Measurements from ENCODE around the gene GLRA2.
"Not testable (repeated sequence)": the region's sequence is repeated elsewhere in the genome, so short reads cannot be mapped to it uniquely, and the experiment has no call there.

GLRA2 gene

DNA sequence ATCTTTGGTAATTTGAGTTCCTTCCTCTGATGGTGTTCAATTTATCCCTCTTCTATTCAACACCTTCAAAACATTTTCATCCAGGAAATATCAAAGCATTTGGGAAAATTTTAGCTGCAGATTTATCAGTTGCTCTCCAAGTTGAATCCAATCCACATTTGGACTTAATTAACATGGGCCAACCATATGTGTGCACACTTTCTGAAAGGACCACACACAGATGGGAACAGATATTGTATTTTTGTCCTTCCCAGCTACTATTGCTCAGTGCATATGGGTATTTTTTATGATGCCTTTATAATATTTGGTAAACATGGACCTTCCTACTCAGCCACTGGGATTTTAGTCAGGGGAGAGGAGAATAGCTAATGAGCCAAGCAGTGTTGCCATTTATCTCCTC, 65.2 kb downstream of the GLRA2 start:
- no peak for DNase-seq

DNA sequence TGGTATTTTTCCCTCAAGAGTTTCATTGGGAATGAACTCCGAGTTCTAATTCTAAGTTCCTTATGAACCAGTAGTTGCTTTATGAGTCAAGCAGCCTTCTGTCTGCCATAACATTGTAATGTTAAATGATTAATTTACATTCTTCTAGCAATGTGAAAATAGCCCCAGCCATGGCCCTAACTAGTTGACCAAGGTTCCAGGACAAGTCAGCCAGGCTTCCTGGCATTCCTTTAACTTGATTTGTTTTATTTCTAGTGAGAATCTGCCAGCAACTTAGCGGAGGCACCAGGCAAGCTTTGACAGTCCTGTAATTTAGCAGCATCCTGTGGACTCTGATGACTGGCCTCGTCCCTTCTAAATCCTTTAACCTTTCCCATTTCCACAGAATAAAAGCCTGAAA, 69.0 kb downstream of the GLRA2 start:
- DNase-seq, result no peak

DNA sequence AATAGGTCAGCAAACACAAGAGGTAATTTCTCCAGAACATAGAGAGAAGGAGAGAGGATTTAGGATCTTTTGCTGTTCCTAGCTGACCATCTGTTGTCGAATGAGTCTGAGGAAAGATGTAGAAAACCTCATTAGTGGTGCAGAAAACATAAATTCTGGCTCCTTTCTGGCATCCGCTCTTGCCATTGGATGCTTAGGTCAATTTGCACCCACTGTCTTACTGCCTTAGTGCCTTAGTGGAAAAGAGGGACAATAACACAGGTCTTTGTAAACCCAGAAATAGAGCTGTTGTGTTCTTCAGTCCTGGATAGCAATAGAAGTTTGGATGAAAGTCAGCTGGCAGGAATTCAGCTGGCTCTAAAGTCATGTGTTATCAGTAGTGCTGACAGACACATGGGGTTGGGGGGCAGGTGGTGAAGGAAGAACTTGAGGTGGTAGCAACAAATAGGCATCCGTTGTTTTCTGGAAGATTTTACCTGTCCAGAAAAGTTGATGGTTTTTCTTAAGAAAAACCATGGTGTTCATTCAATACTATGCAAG, 78.2 kb downstream of the GLRA2 start:
- DNase-seq, result no peak

DNA sequence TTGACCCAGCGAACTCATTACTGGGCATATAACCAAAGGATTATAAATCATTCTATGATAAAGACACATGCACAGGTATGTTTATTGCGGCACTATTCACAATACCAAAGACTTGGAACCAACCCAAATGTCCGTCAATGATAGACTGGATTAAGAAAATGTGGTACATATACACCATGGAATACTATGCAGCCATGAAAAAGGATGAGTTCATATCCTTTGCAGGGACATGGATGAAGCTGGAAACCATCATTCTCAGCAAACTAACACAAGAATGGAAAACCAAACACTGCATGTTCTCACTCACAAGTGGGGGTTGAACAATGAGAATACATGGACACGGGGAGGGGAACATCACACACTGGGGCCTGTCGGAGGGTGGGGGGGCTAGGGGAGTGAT, 83.1 kb downstream of the GLRA2 start:
- not testable (repeated sequence) for DNase-seq

DNA sequence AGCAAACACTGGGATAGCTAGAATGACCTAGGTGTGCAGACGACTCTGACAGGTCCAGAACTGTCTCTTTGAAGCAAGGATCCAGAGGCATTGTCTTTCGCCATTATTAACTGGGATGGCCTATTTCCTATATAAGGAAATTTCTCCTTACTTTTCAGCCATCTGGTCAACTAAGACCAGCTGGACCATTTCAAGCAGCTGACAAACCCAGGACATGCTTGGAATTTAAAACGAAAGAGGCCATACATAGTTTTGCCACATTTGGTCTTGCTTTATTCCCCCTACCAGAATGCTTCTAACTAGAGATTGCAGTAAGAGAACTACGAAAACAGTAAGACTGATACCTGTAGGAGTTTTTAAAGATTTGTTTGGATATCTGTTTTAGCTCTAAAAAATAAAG, 87.0 kb downstream of the GLRA2 start:
- DNase-seq, result no peak

DNA sequence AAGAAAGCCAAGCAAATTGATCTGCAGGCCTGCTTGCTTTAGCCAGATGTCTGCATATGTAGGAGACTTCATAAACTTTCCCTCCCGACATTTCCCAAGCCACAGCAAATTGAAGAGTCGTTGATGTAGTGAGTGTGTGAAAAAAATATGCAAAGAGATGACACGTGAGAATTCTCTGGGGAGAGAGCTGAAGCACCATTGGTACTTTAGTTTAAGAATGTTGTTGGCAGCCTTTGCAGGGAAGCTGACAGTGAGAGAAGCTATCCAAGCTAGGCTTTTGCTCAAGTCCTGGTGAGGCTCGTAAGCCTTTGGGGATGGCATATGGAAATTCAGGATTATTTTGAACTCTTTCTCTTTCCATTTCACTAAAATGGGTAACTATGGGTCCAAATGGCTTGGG, 87.5 kb downstream of the GLRA2 start:
- DNase-seq, result no peak

DNA sequence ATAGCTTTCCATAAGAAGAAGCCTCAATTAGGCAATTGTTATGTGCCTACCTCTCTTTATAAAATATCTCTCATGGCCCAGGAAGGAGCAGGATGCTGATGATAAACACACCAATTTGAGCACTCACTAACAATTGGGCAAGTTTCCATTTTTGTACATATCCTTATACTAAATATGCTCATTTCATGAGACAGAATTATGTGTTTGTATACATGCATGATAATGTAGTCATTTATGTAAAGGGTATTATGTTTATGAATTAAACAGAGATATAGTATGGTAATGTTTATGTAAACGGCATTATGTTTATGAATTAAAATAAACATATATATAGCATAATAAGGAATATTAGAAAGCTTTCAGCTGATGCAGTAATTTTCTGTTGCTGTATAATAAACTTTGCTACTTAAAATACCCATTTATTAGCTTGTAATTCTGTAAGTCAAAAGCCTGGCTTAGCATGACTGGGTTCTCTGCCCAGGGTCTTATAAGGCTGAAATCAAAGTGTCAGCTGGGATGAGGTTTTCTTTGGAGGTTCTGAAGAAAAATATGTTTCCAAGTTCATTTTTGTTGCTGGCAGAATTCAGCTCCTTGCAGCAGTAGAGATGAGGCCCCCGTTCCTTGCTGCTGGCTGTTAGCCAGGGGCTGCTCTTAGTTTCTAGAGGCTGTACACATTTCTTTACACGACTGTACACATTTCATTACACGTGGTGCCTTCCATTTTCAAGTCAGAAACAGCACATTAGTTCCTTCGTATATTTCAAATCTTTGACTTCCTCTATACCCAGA, 89.0 kb downstream of the GLRA2 start:
- DNase-seq, result no peak

DNA sequence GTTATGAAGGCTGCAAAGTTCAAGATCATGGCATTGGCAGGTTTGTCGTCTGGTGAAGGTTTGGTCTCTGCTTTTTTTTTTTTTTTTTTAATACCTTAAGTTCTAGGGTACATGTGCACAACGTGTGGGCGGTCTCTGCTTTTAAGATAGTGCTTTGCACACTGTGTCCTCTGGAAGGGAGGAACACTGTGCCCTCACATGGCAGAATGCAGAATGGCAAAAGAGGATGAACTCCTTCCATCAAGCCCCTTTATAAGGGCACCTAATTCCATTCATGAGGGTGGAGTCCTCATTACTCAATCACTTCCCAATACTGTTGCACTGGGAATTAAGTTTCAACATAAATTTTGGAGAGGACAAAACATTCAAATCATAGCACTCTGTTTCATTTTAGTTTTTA, 101.4 kb downstream of the GLRA2 start:
- no peak for DNase-seq

DNA sequence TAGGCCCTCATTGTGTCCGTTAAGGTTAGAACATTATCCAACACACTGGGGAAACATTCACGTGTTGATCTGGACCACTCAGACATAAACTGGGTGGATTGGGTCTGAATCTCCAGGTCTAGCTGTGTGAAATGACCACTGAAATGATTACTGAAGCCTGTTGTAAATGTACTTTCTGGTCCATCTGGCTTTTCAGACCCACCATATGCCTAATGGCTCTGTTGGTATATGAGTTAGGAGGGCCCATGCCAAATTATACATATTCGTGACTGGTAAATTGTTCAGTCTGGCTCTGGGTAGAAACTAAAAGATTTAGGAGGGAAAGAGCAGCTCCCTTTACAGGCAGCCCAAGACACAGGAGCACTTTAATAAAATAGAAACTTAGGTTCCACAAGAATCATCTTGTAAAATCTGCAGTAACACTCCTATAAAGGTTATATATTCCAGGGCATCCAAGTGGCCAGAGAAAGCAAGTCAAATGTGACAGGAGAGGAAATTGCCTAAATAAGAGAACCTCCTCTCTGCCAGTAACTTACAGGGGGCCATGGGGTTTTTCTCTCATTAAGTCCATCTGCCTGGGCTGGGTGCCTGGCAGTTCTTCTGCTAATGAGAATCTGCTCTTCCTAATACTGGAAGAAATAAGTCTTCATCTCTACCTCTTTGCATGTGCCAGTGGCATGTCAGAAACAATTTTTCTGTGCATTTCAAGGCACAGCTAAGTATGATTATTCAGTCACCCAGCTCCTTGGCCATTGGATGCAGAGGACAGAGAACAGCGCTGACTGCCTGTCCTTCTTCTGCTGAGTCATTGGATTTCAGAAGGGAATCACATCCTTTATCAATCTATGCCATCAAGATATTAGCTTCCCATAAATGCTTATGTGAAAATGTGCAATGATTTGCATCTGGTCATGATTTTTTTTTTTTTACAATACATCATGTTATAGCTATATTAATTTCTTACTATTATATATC, 112.6 kb downstream of the GLRA2 start:
- DNase-seq, result no peak

DNA sequence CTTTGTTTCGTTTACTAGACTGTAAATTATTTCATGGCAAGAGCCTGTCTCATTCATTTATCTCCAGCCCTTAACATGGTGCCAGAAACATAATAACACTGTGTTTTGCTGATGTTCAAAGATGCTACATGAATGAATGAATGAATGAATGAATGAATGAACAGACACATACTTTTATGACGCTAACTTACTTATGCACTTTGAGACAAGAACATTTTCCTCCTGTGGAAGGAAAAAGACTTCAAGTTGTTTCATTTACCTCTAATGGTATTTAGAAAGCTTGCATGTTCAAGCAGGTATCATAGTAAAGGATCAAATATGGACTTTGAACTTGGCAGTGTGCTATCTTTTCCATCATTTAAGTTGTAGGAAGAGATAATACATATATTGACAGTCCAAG, 131.6 kb downstream of the GLRA2 start:
- no peak for DNase-seq

DNA sequence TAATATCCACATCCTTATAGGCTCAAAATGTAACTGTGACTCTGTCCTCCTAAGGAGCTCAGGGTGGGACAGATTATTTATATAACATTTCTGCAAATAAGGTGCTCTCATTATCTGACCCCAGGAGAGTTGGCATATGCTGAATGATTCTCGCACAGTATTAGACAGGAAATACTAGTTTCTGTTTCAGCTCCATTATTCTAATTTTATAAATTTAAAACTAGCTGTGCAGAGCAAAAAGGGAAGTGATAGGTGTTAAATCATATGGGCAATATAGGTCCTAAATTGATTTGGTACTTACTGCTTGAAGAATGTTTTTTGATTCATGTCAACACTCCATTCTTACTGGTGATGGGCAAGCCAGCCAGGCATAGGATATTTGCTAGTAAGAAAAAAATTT, 141.5 kb downstream of the GLRA2 start:
- DNase-seq, result no peak

DNA sequence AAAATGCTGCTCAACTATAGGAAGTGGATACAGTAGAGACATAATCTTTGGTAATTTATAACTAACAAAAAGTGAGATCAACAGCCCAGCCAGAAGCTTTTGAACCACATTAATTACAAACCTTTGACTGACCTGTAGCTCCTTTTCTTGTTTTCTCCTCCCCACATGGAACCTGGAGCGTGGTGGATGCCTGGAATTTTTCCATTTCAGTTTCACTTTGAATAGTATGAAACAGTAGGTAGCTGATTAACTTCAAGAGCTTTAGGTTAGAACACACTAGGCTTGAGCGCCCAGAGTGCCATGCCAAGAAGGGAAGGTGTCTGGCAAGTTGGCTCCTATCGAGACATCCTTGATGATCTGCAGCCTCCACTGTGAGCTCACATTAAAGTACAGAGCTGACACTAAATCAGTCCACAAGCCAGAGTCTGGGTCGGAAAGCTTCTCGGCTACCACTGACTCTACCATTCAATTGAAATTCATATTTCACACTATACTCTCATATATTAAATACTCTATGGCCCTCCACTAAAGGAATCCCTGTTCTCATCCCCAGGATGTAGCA, 143.4 kb downstream of the GLRA2 start:
- DNase-seq, result no peak

DNA sequence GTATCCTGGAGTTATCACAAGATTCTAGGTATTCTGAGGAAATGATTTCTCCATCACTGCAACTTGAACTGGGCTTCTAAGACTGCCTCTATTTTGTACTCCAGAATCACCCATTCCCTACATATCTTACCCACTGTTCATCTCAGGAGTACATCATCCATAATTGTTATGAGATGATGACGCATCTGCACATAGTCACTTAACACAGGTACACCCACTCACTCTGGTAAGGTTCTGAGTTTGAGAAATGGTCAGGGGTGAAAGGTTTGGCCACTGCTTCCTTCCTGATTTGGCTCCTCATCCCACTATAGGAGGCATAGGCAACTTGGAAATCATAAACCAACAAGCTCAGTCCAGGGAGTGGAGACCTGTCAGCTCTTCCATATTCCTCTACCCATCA, 143.9 kb downstream of the GLRA2 start:
- no peak for DNase-seq

DNA sequence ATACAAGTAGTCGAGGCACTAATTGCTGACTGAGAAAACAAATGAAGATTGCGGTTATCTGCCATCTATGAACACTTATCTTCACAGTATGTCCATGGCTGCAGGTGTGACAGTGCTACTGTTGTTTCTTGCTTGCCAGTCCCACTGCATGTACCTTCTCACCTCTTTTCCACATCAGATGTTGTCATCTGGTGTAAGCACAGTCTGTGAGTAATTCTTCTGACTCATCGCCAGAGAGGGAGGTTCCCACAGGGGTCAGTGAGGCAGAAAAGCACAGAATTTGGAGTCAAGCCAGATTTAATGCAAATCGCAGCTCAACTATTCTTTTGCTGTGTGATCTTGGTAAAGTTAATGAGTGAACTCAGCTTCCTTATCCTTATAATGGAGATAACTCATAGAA, 144.4 kb downstream of the GLRA2 start:
- no peak for DNase-seq

DNA sequence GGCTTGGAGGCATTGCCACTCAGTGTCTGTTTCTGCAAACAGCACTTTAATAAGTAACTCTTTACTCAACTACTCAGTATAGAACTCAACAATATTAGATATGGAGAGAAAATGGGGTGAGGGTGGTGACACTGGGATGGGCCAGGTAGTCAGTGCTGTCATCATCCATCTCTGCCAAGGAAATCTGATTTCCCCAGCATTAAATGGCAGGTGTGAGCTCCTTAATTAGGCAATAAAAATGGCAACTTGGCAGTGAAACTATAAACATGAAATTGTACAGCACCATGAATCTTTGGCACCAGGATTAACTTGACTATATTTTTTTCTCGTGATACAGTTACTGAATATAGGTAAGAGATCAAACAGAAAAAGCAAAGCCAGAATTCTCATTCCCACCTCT, 146.2 kb downstream of the GLRA2 start:
- no peak for DNase-seq

DNA sequence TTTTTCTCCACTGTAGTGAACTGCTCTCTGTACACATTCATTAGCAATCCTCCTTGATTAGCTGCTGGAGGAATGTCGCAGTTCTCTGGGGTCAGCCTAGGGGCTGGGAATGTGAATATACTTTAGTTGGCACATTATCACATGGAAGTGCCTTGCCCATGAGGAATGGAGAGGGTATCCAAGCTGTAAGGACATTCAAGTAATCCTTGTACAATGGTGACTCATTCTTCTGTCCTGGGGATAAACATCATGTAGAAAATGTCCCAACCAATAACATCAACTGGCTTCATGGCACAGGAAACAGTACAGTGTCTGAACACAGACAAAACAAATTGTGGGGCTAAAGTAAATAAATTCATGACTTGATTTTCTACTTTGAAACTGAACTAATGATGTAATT, 147.1 kb downstream of the GLRA2 start:
- no peak for DNase-seq

DNA sequence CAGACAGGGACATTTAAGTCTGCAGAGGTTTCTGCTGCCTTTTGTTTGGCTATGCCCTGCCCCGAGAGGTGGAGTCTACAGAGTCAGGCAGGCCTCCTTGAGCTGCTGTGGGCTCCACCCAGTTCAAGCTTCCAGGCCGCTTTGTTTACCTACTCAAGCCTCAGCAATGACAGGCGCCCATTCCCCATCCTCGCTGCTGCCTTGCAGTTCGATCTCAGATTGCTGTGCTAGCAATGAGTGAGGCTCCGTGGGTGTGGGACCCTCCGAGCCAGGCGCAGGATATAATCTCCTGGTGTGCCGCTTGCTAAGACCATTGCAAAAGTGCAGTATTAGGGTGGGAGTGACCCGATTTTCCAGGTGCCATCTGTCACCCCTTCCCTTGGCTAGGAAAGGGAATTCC, 159.0 kb downstream of the GLRA2 start:
- not testable (repeated sequence) for DNase-seq

DNA sequence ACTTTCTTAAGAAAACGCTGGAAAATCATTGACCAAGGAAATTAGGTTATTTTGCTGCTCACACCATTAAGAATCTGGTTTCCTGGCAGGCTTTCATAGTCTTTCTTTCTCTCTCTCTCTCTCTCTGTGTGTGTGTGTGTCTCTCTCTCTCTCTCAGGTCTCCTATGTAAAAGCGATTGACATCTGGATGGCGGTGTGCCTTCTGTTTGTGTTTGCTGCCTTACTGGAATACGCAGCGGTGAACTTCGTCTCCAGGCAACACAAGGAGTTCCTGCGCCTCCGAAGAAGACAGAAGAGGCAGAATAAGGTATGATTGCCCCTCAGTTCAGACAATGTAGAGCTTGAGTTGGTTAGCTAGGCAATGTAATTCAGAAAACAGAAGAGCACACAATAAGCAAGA, 161.2 kb downstream of the GLRA2 start:
- no peak for DNase-seq

DNA sequence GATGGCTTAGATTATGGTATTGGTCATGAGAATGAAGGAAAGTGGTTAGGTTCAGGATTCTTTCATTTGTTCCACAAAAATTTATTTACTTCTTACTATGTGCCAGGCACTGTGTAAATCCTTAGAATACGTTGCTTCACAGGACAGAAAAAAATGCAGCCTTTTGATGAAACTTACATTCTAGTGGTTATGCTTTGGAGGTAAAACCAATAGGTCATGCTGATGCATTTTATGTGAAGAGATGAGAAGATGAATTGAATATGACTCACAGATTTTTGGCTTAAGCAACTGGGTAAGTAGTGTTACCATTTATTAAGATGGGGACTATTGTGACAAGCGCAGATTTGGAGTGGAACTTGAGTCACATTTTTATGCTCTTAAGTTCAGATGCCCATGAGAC, 165.3 kb downstream of the GLRA2 start:
- DNase-seq, result no peak

DNA sequence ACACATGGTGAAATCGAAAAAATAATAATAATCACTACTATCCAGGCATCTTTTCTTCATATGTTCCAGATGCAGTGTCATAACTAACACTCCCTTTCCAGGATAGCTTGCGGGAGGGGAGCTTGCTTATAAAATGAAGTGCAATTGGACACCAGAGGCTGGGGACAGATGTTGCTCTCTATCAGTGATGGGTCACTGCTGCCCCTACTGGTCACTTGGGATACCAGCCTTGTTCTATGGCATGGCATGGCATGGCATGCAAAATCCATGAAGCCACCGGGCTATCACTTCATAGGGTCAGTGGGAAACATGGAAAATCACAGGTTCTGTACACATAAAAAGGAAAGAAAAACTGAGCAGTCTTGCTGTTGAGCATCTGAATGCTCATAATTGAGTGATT, 168.1 kb downstream of the GLRA2 start:
- no peak for DNase-seq

DNA sequence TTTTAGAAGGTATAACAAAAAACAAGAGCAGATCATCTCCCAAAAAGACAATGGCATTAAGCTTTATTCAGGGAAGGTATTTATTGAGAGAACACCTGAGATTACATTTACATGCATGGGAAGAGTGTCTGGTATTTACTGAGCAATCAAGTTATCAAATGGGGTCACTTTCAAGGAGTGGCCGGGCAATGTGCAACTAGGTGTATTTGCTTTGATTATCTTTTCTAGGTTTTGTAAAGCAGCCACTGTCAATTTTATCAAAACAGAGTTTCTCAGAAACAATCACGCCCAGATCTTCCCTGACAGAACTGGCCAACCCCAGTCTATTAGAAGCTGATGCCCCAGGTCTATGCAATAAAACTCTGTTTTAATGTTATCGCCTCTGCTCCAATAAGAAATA, 169.5 kb downstream of the GLRA2 start:
- no peak for DNase-seq

DNA sequence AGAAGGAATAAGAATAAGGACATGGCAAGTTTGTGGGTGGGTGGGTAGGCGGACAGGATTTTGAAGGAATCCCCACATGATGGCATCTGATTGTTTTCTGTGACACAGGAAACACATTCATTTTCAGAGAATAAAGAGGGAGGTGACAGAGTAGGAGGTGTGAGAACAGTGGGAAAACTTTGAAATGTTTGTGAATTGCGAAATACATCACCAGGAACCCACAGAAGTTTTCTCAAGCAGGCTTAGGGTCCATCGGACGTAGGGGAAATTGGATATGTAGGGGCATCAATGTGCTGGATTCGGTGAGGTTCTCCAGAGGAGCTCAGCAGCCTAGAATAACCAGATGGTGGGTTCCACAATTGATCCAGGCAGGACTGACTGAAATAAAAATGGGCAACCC, 171.6 kb downstream of the GLRA2 start:
- DNase-seq, result no peak

DNA sequence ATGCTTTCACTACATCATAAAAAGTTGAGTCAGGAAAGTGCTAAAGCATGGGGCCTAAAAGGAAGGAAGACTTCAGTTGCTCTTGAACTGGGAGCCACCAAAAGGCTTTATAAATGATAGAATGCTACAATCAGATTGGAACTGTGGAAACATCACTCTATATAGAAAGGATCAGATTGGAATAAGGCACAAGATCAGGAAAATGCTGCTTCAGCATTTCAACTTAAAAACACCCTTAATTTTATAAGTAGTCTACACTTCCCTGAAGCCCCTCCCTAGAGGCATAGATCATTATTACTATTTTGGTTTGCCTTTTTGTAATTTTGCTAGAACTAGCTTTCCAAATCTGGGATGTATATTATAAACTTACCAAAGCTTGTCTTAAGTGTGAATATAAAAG, 172.8 kb downstream of the GLRA2 start:
- no peak for DNase-seq

DNA sequence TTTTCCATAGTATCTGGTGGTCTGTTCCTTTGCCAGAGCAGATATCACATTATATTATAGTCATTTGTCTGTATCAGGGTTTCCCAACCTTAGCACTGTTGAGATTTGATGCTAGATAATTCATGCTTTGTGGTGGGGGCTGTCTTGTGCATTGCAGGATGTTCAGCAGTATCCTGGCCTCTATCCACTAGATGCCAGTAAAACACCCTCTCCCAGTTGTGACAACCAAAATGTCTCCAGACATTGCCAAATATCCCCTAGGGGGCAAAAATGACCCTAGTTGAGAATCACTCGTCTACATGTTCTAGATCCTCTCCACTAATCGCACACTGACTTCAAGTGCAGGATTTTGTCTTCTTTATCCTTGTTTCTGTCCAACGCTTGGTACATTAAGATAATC, 182.8 kb downstream of the GLRA2 start:
- no peak for DNase-seq

All from activated naive CD4-positive, alpha-beta T cell (primary cell).